ENCODE data around the gene TAF13.

TAF13 gene, protein sequence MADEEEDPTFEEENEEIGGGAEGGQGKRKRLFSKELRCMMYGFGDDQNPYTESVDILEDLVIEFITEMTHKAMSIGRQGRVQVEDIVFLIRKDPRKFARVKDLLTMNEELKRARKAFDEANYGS

GRCh38 chr1:109075531-109076490 lies at the start of gene TAF13:
TSS of gene TAF13 (minus strand) at chr1:109076003. CDS start at chr1:109075947, 56 bp downstream.
- DNase-seq (ENCODE audit: low read depth in 2 of 2), result peak; percentile 66 to 78

DNA sequence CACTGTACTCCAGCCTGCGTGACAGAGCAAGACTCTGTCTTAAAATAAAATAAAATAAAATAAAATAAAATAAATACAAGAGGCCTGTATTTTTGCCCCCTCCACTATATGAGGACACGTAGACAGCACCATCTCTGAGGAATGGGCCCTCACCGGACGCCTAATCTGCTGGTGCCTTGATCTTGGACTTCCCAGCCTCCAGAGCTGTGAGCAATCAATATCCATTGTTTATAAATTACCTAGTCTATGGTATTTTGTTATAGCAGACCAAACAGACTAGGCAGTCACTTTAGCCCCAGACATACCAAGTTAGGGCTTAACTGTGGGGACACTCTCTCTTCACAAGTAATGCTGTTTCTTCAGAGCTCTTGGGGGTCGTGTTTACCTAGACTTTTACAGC lies 44.6 kb upstream of the TAF13 start:
- DNase-seq (ENCODE audit: low read depth in 2 of 2), result no peak

DNA sequence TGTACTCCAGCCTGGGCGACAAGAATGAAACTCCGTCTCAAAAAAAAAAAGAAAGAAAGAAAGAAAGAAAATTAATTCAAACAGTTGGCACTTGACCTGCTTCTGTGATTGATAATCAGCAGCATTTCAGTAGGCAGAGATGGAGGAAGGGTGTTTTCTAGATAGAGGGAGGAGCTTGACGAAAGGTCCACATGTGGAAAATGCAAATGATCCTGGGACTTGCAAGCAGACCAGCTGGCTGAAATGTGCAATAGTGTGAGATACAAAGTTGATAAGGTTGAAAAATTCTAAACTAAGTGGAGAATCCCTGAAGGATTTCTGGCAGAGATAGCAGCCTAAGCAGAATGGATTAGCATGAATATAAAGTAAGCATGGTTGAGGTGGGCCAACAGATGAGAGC lies 42.3 kb upstream of the TAF13 start:
- no peak for DNase-seq (ENCODE audit: low read depth in 2 of 2)

- DNase-seq (ENCODE audit: low read depth in 2 of 2), result no peak
These were observed 40.5 kb upstream of the TAF13 start for GRCh38 chr1:109116286-109116685.

- no peak for DNase-seq (ENCODE audit: low read depth in 2 of 2)
These were observed 39.9 kb upstream of the TAF13 start for GRCh38 chr1:109115685-109116084.

- DNase-seq (ENCODE audit: low read depth in 2 of 2), result no peak
These were observed 38.5 kb upstream of the TAF13 start for GRCh38 chr1:109114342-109114674.

DNA sequence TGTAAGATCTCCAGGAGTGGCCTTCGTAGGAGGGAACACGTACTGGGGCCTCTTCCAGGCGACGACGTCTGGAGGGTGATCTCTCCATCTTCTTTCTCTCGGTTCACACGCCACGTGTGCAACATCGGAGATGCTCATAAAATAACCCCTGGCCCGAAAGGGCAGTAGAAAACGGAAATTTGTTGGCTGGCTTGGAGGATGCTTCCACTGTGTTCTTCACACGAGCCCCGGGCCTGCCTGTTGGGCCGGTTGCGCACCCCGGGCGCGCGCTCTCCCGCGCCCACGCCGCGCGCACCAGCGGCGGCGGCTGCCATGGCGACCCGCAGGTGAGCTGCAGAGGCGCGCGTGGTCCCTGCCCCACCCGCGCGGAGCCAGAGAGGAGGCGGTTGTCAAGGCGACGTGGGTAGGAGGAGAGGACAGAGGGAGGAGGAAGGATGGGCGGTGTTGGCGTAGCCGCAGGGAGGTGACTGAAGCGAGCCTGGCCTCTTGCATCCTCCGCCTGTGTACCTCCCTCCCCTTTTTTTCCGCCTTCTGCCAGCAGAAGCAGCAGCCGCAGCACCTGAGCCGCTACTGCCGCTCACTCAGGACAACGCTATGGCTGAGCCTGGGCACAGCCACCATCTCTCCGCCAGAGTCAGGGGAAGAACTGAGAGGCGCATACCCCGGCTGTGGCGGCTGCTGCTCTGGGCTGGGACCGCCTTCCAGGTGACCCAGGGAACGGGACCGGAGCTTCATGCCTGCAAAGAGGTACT lies 38.0 kb upstream of the TAF13 start, which contains the start of gene ELAPOR1:
TSS of gene ELAPOR1 (plus strand) at position 526 of the 752 bp plus-strand sequence. CDS start at position 595, 69 bp downstream.
- peak; percentile 62 to 69 for DNase-seq (ENCODE audit: low read depth in 2 of 2)

- peak; percentile 87 to 93 for DNase-seq (ENCODE audit: low read depth in 2 of 2)
These were observed 37.0 kb upstream of the TAF13 start for GRCh38 chr1:109112652-109113285.

DNA sequence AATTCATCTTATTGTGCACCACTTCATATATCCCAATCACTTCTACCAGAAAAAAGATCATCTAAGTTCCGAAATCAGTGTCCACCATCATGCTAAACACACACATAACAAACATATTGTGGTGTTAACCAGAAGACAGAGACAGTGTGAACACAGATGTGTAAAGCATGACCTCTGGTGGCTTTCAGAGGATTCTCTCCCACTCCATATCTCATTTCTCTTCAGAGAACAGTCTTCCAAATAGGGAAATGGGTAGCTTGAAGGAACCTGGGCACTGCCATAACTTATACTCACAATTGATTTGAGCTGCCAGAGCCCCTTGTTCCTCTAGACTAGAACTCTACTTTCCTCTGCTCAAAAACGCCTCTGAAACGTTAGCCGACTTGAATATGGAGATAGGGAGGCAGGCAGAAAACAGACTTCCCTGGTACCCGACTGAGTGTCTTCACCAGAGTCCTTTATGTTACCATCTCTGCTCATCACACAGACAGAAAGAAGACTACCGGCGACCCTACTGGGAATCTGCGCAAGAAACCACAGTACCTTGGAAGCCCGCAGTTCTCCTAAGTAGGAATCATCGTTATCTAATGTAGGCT lies 36.4 kb upstream of the TAF13 start:
- no peak for DNase-seq (ENCODE audit: low read depth in 2 of 2)

GRCh38 chr1:109111386-109112055 lies 35.7 kb upstream of the TAF13 start:
- DNase-seq (ENCODE audit: low read depth in 2 of 2), result no peak

DNA sequence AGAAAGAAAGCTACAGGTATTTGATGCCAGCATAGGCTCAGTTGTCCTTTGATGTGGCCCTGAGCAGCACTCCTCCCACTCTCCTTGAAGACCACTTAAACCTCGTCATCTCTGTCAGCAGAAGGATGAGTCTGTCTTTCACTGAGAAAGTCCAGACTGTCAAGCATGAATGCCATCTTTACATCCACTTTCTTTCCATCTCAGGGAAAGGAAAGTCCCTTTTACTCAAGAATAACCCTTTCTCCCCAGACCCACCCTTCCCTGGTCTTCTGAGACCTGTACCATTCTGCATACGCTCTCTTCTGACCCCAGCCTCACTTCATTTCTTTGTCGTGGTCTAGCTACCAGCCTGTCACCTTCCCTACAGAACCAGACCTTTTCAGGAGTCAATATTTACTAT lies 34.1 kb upstream of the TAF13 start:
- no peak for DNase-seq (ENCODE audit: low read depth in 2 of 2)

- DNase-seq (ENCODE audit: low read depth in 2 of 2), result no peak
These were observed 32.0 kb upstream of the TAF13 start for GRCh38 chr1:109107785-109108184.

- DNase-seq (ENCODE audit: low read depth in 2 of 2), result no peak
These were observed 30.1 kb upstream of the TAF13 start for GRCh38 chr1:109105881-109106280.

GRCh38 chr1:109104364-109105151 lies 28.8 kb upstream of the TAF13 start:
- no peak for DNase-seq (ENCODE audit: low read depth in 2 of 2)

DNA sequence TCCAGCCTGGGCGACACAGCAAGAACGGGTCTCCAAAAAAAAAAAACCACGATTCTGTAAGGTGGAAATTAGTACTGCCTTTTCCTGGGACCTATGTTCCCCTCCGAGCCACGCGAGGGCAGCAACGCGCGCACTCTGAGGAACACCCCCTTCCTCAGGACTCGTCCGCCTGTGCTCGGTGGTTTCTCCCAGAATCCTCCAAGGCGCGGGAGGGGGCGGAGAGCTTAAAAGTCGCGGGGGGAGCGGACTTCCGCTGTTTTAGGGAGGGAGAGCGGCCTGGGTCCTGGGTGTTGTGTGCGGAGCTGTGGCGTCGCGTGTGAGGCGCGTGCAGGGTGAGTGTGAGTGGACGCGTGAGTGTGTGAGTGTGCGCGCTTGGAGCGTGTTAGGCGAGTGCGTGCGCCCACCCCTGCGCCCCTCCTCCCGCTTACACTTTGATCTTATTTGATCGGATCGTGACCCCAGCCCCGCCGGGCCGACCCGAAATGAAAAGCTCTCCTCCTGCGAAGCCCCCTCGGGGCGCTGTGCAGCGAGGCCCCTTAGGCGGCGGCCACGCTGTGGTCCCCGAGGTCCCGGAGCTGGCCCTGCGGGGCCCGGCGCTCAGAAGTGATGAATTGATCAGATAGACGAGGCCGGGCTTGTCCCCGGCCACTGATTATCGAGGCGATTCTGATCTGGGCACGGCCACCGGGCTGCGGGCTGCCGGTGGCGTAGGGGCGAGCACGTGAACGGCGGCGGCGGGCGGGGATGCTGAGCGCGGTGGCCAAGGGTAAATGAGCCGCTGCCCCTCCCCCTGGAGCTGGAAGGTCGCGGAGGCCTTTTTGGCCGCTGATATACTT lies 24.4 kb upstream of the TAF13 start:
- peak; percentile 92 to 97 for DNase-seq (ENCODE audit: low read depth in 2 of 2)

DNA sequence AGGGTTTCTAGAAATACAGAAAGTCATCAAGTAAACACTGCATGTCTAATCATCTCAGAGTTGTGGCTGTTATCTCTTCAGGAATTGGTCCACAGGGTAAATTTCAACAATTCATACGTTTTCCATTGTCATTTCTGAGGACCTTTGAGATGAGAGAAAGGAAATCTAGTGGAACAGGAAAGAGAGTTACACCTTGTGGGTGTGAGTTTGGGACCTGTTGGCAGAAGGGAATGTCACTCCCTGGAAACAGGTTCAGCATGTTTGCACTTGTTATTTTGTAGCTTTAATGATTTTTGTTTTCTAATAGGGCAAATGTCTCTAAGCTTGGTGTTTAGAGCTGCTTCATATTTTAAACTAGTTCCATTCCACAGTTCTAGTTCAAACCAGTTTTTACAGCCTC lies 20.3 kb upstream of the TAF13 start:
- DNase-seq (ENCODE audit: low read depth in 2 of 2), result no peak

- no peak for DNase-seq (ENCODE audit: low read depth in 2 of 2)
These were observed 19.8 kb upstream of the TAF13 start for GRCh38 chr1:109095631-109096030.

- DNase-seq (ENCODE audit: low read depth in 2 of 2), result no peak
These were observed 19.1 kb upstream of the TAF13 start for GRCh38 chr1:109094871-109095270.

DNA sequence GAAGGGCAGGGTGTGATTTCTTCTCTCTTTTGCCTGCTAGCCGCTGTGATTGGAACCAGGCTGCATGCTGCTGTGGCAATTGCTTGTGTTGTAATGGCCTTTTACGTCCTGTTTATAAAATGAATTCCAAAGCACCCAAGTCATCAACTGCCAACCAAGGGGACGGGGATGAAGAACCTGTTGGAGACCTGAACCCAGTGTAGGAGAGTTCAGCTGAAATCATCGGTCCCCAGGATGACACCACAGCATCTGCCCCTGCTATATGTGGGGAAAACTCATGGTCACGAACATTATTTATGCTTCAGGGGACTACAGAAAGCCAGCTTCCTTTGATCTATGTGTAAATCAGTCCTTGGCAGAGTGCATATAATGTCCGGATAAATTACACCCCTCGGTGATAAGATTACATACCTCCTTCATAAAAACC lies 18.6 kb upstream of the TAF13 start:
- DNase-seq (ENCODE audit: low read depth in 2 of 2), result no peak

All from activated CD4-positive, alpha-beta T cell treated with anti-CD3 and anti-CD28 coated beads for 24 hours (primary cell).